K562 (cell line): ENCODE data around the gene ADAMTS10. TPM values are rescaled to one million over a fixed set of nuclear protein-coding genes. Genes with fewer than 3 reads are reported as not detected.

ENCODE experiments used
- ATAC-seq: fragments of 200-7000 bp; cut with Tn5 transposase; 3 replicates; pipeline ENCODE4 v1.9.1; 2020; ENCODE audit warnings: moderate library complexity
- BruUV-seq: library from RNA; stranded (reverse); fragments of 400-500 nt; replicated peaks from 2 replicates; lab custom pipeline; 2021; lab: Mats Ljungman, UMichigan
- CTCF ChIA-PET: fragments of 300-600 bp; formaldehyde crosslinking; extraction: SDS; loops from one replicate; lab custom pipeline; 2021; ENCODE audit warnings: low intra/inter-chr PET ratio; lab: Yijun Ruan, JAX
- POLR2A ChIA-PET: fragments of 300-600, 350-650 bp; sonication (Branson Sonifier 250); formaldehyde crosslinking; extraction: SDS; loops from one replicate; lab custom pipeline; 2021; ENCODE audit warnings: antibody characterized with exemption, inconsistent platforms; lab: Yijun Ruan, JAX
- DNase-seq, 4 experiments: peaks; one replicate each; pipeline versions ENCODE4 v3.0.0 to v3.0.0-alpha.2; 2011 to 2018; ENCODE audit warnings: low spot score in 3 of 4, mixed read lengths in 3 of 4; ENCODE audit errors: extremely low read depth in 1 of 4
- FAIRE-seq: peaks from 2 replicates; lab custom pipeline; 2011; peaks lifted over from hg19 to GRCh38; lab: Jason Lieb, UNC
- H2AFZ ChIP-seq: 2 replicates; pipeline ENCODE4 v1.6.0; 2011; ENCODE audit warnings: low read depth, low read length, control low read depth, inconsistent platforms
- H3K27ac ChIP-seq: fragments of 200-600 bp; 3 replicates; pipeline ENCODE4 v1.8.0; 2011; ENCODE audit warnings: low read depth, mild to moderate bottlenecking, control low read depth, inconsistent platforms, low read length, moderate library complexity, mixed read lengths; ENCODE audit errors: extremely low read depth
- H3K27me3 ChIP-seq, 2 experiments: fragments of 300-600 bp in 1 of 2; 2 replicates in 1 of 2; 3 replicates in 1 of 2; pipeline versions ENCODE4 v1.6.0 to v1.8.0; 2011; ENCODE audit warnings: inconsistent platforms in 2 of 2, low read length in 2 of 2, mild to moderate bottlenecking in 1 of 2, mixed read lengths in 1 of 2, moderate library complexity in 1 of 2; ENCODE audit not compliant: control insufficient read depth in 2 of 2, insufficient read depth in 2 of 2
- H3K36me3 ChIP-seq: fragments of 300-600 bp; 3 replicates; pipeline ENCODE4 v1.8.0; 2011; ENCODE audit warnings: mild to moderate bottlenecking, low read length, inconsistent platforms; ENCODE audit not compliant: control insufficient read depth, insufficient read depth
- H3K4me1 ChIP-seq, 2 experiments: fragments of 200-600 bp in 1 of 2; replicated peaks in 1 of 2; 2 replicates in 1 of 2; 3 replicates in 1 of 2; pipeline versions ENCODE4 v1.5.1 to v1.8.0; 2011; ENCODE audit warnings: inconsistent platforms in 2 of 2, low read length in 2 of 2, mild to moderate bottlenecking in 1 of 2, mixed read lengths in 1 of 2, moderate library complexity in 1 of 2; ENCODE audit not compliant: control insufficient read depth in 2 of 2, insufficient read depth in 2 of 2
- H3K4me2 ChIP-seq: 2 replicates; pipeline ENCODE4 v1.6.1; 2011; ENCODE audit warnings: low read length, control low read depth, inconsistent platforms, mixed read lengths; ENCODE audit not compliant: insufficient read depth
- H3K4me3 ChIP-seq: fragments of 200-600 bp; sonication (generic), shearing (Covaris generic); 2 replicates; pipeline ENCODE4 v1.5.1; 2016; ENCODE audit warnings: control low read depth, inconsistent platforms
- H3K79me2 ChIP-seq: fragments of 200-600 bp; 3 replicates; pipeline ENCODE4 v1.8.0; 2011; ENCODE audit warnings: low read length, inconsistent platforms; ENCODE audit not compliant: control insufficient read depth, insufficient read depth
- H3K9ac ChIP-seq, 2 experiments: 2 replicates each; pipeline versions ENCODE4 v1.6.0 to v1.6.1; 2011; ENCODE audit warnings: low read depth in 2 of 2, low read length in 2 of 2, control low read depth in 1 of 2, inconsistent platforms in 1 of 2, mild to moderate bottlenecking in 1 of 2, mixed read lengths in 1 of 2; ENCODE audit not compliant: insufficient read depth in 1 of 2
- H3K9me1 ChIP-seq: one replicate; pipeline ENCODE4 v1.6.0; 2011; ENCODE audit warnings: inconsistent platforms, mild to moderate bottlenecking, low read length, moderate library complexity; ENCODE audit not compliant: control insufficient read depth, insufficient read depth
- H3K9me3 ChIP-seq: replicated peaks from 2 replicates; pipeline ENCODE4 v1.5.1; 2011; ENCODE audit warnings: low read depth, low read length, inconsistent platforms; ENCODE audit not compliant: control insufficient read depth, insufficient read depth
- H4K20me1 ChIP-seq: replicated peaks from 2 replicates; pipeline ENCODE4 v1.6.1; 2011; ENCODE audit warnings: low read length, inconsistent platforms, mixed read lengths; ENCODE audit not compliant: control insufficient read depth, insufficient read depth
- BCOR ChIP-seq: fragments of 450-650 bp; IDR thresholded peaks from 2 replicates; pipeline ENCODE4 v1.6.1; 2016
- C11orf30 ChIP-seq: fragments of 450-650 bp; IDR thresholded peaks from 2 replicates; pipeline ENCODE4 v1.6.1; 2016; ENCODE audit warnings: low read depth, mild to moderate bottlenecking
- EZH2 ChIP-seq: IDR thresholded peaks from 2 replicates; pipeline ENCODE4 v1.6.1; 2012; ENCODE audit warnings: low read depth, mild to moderate bottlenecking, inconsistent platforms, low read length, borderline replicate concordance
- IRF2 ChIP-seq: sonication (generic); formaldehyde crosslinking; IDR thresholded peaks from 2 replicates; pipeline ENCODE4 v1.8.1; 2022; ENCODE audit warnings: mild to moderate bottlenecking, missing genetic modification reagents
- RBM25 ChIP-seq: fragments of 200-400 bp; formaldehyde crosslinking; IDR thresholded peaks from 2 replicates; pipeline ENCODE4 v1.6.1; 2018; ENCODE audit warnings: low read length, low read depth, moderate library complexity; ENCODE audit not compliant: severe bottlenecking
- SMARCA5 ChIP-seq: fragments of 450-650 bp; IDR thresholded peaks from 2 replicates; pipeline ENCODE4 v1.6.1; 2016
- SRF ChIP-seq, 2 experiments: fragments of 250-450, 450-650 bp in 1 of 2; sonication (Bioruptor Pico) in 1 of 2; sonication (generic) in 1 of 2; formaldehyde crosslinking; IDR thresholded peaks; 2 replicates each; pipeline versions ENCODE4 v1.5.0 to v1.5.1; 2020 to 2022; ENCODE audit warnings: mild to moderate bottlenecking in 1 of 2, missing genetic modification reagents in 1 of 2
- SRSF7 ChIP-seq: fragments of 200-400 bp; formaldehyde crosslinking; optimal IDR thresholded peaks from 2 replicates; pipeline ENCODE3; 2017; ENCODE audit warnings: mild to moderate bottlenecking, low read depth, low read length
- TAF1 ChIP-seq: IDR thresholded peaks from 2 replicates; pipeline ENCODE4 v1.6.1; 2011; ENCODE audit warnings: mild to moderate bottlenecking, low read length, moderate library complexity; ENCODE audit not compliant: insufficient read depth, control insufficient read depth, severe bottlenecking; ENCODE audit errors: extremely low read depth
- TBL1XR1 ChIP-seq, 2 experiments: IDR thresholded peaks; 2 replicates each; pipeline ENCODE4 v1.6.1; 2012; ENCODE audit warnings: improper control_type of control experiment in 2 of 2, low read length in 2 of 2, mild to moderate bottlenecking in 1 of 2
- ZFP36 ChIP-seq: fragments of 150-350 bp; IDR thresholded peaks from 2 replicates; pipeline ENCODE4 v1.6.1; 2018; ENCODE audit warnings: low read length, low read depth; ENCODE audit not compliant: partially characterized antibody
- ZNF24 ChIP-seq: fragments of 450-650 bp; IDR thresholded peaks from 2 replicates; pipeline ENCODE4 v1.6.1; 2016
- WGBS: fragments of 100-300 bp; shearing (Covaris generic); methylation state at CpG from one replicate; pipeline ENCODE4 v1.1.6; 2016; ENCODE audit warnings: low coverage, mixed read lengths; ENCODE audit not compliant: insufficient coverage; ENCODE audit errors: missing lambda C conversion rate; 5-methylcytosine and 5-hydroxymethylcytosine counted together
- in situ Hi-C: fragments of 300-500 bp; cut with MboI; formaldehyde crosslinking; loops from 4 replicates; pipeline ENCODE4 v1.15.0; 2018; ENCODE audit warnings: inconsistent platforms, mixed read lengths
- intact Hi-C: fragments of 100-400 bp; cut with micrococcal nuclease; formaldehyde crosslinking; loops from 2 replicates; pipeline ENCODE4 v1.14.2; 2022
- polyA plus RNA-seq, 8 experiments: library from polyadenylated mRNA; depleted of rRNA in 4 of 8; stranded (reverse) in 5 of 8; unstranded in 3 of 8; fragments of >200 nt; fragmentation: Nextera tagmentation in 2 of 8; fragmentation: Illumina TruSeq in 1 of 8; extraction: Ambion mirVana in 2 of 8; extraction: Trizol in 1 of 8; gene quantifications; 2 replicates each; pipeline versions ENCODE4 v1.2.1 to v1.2.3, GENCODE V29; 2011 to 2014; ENCODE audit warnings: inconsistent platforms in 1 of 8, missing spikeins in 1 of 8
- total RNA-seq, 7 experiments: library from RNA; depleted of rRNA in 6 of 7; stranded (reverse); fragments of >200 nt in 6 of 7; fragmentation: Illumina TruSeq in 2 of 7; extraction: Trizol in 2 of 7; gene quantifications; 2 replicates each; pipeline versions ENCODE4 v1.2.1 to v1.2.3, GENCODE V29; 2011 to 2021; ENCODE audit warnings: low replicate concordance in 1 of 7
- TF ChIP-seq, protein P1 (sequence below), 2 experiments: fragments of 450-650 bp; IDR thresholded peaks; 2 replicates each; pipeline ENCODE4 v1.6.1; 2018; ENCODE audit warnings: mild to moderate bottlenecking in 2 of 2, low read depth in 1 of 2; ENCODE audit not compliant: partially characterized antibody in 2 of 2

Gene ADAMTS10
- total and polyA plus RNA-seq, 9 of the 15 experiments (the other 6 are each of a cell fraction or from before 2014, with no cell fraction given): 0.33 to 1.8 (median 0.57) TPM; not detected in 4

DNA sequence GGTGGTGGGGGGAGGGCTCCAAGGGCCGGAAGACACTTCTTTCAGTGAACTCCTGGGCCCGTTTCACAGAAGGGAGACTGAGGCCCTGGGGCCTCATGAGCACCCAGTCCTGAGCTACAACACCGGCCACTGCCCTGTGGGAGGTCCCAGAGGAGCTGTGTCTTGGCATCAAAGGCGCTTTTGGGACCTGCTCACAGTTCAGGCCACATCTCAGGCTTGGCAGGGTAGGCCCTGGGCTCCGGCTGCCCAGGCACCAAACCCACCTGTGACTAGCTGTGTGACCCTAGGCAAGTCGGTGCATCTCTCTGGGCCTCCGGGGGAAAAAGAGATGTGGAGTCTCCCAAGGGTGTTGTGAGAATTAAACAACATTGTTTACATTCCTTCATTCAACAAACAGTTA lies 49.4 kb upstream of the ADAMTS10 start:
- in situ Hi-C loops: loop anchor here (5.0 kb wide), 1 partner anchor 32 kb away; no protein-coding TSS in a partner anchor
- no TSS peak for BruUV-seq
- H3K27me3 ChIP-seq: peaks cover 0 to 25% of the 10 kb centered on the region in 2 experiments; a peak in 3 of 5 replicates
- H4K20me1 ChIP-seq: no peaks in the 10 kb centered on the region
- peaks cover 0 to 6% of the 10 kb centered on the region in 2 experiments; a peak in 3 of 5 replicates for H3K4me1 ChIP-seq
- no peaks in the 10 kb centered on the region for H3K36me3 ChIP-seq
- DNase-seq (no peak), FAIRE-seq (no peak)
- WGBS: 14% methylated on average over 7 of the region's 7 CpGs
- no peak overlapping the region for H2AFZ ChIP-seq
- no peak overlapping the region for H3K4me3 ChIP-seq
- TF ChIP-seq TAF1 (no peak), ZFP36 (peak; percentile 37)
- TF ChIP-seq, all 486 proteins: peak for 1
- POLR2A ChIA-PET: interaction anchor here (0.6 kb wide), 1 partner anchor 42 kb away, joined by 3 read pairs; no protein-coding TSS in a partner anchor
- no peaks in the 10 kb centered on the region for H3K9me3 ChIP-seq
- H3K27ac ChIP-seq: no peak overlapping the region
- intact Hi-C loops: no loop called here
- no peaks in the 10 kb centered on the region for H3K79me2 ChIP-seq
- CTCF ChIA-PET: no interaction called here
- no peaks in the 10 kb centered on the region for H3K9me1 ChIP-seq
- no peak overlapping the region for H3K4me2 ChIP-seq
- ATAC-seq: no peak
- no peak overlapping the region for H3K9ac ChIP-seq

DNA sequence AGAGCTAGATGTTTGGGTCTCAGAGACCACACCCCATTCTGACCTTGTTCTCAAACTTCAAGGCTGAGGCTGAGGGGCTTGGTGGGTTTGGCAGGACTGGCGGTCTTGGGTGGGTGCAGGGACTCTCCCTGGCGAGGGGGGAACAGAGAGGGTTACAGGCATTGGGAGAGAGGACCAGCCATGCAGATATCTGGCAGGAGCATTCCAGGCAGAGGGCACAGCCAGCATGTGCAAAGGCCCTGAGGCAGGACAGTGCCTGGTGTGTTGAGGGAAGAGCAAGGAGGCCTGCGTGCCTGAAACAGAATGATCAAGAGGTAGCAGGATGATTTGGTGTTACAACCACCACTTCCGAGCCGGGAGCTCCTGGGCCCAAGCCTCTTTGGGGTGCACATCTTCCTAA lies 47.4 kb upstream of the ADAMTS10 start:
- ATAC-seq (no peak), DNase-seq (no peak), FAIRE-seq (no peak)
- WGBS: 0% methylated on average over 5 of the region's 5 CpGs
- Histone ChIP-seq H3K4me2 (no peak overlapping the region), H3K9ac (no peak overlapping the region), H3K4me1 (peaks cover 0 to 6% of the 10 kb centered on the region in 2 experiments; a peak in 3 of 5 replicates), H4K20me1 (no peaks in the 10 kb centered on the region), H3K36me3 (no peaks in the 10 kb centered on the region), H2AFZ (no peak overlapping the region), H3K79me2 (no peaks in the 10 kb centered on the region), H3K4me3 (no peak overlapping the region), H3K9me1 (no peaks in the 10 kb centered on the region), H3K27ac (no peak overlapping the region), H3K9me3 (no peaks in the 10 kb centered on the region), H3K27me3 (peaks cover 0 to 25% of the 10 kb centered on the region in 2 experiments; a peak in 3 of 5 replicates)
- intact Hi-C loops (no loop called here), in situ Hi-C loops (loop anchor here (5.0 kb wide), 1 partner anchor 34 kb away; no protein-coding TSS in a partner anchor)
- no TSS peak for BruUV-seq
- CTCF ChIA-PET: interaction anchor here (0.6 kb wide), 1 partner anchor 1561 kb away, joined by 4 read pairs; no protein-coding TSS in a partner anchor
- POLR2A ChIA-PET: no interaction called here
- TF ChIP-seq ZNF24 (no peak), C11orf30 (no peak), BCOR (peak; percentile 30), SRSF7 (no peak), IRF2 (CRISPR knock-in tag) (no peak), TBL1XR1 (IDR thresholded peaks at IDR 0.05; ENCODE audit: low read length in 2 of 2) (no peak), SMARCA5 (no peak), RBM25 (peak; percentile 78), TAF1 (no peak), EZH2 (no peak), SRF (CRISPR knock-in tag; IDR thresholded peaks at IDR 0.05) (no peak)
- TF ChIP-seq, protein P1, sequence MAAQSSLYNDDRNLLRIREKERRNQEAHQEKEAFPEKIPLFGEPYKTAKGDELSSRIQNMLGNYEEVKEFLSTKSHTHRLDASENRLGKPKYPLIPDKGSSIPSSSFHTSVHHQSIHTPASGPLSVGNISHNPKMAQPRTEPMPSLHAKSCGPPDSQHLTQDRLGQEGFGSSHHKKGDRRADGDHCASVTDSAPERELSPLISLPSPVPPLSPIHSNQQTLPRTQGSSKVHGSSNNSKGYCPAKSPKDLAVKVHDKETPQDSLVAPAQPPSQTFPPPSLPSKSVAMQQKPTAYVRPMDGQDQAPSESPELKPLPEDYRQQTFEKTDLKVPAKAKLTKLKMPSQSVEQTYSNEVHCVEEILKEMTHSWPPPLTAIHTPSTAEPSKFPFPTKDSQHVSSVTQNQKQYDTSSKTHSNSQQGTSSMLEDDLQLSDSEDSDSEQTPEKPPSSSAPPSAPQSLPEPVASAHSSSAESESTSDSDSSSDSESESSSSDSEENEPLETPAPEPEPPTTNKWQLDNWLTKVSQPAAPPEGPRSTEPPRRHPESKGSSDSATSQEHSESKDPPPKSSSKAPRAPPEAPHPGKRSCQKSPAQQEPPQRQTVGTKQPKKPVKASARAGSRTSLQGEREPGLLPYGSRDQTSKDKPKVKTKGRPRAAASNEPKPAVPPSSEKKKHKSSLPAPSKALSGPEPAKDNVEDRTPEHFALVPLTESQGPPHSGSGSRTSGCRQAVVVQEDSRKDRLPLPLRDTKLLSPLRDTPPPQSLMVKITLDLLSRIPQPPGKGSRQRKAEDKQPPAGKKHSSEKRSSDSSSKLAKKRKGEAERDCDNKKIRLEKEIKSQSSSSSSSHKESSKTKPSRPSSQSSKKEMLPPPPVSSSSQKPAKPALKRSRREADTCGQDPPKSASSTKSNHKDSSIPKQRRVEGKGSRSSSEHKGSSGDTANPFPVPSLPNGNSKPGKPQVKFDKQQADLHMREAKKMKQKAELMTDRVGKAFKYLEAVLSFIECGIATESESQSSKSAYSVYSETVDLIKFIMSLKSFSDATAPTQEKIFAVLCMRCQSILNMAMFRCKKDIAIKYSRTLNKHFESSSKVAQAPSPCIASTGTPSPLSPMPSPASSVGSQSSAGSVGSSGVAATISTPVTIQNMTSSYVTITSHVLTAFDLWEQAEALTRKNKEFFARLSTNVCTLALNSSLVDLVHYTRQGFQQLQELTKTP (IDR thresholded peaks at IDR 0.05; ENCODE audit: low read depth in 1 of 2, partially characterized antibody in 2 of 2): no peak
